HG02759 (cell line): Measurements from ENCODE around the gene AKAP13.
"Not testable (repeated sequence)": the region's sequence is repeated elsewhere in the genome, so short reads cannot be mapped to it uniquely, and the experiment has no call there.

ENCODE experiments used
- ATAC-seq: cut with Tn5 transposase; IDR thresholded peaks from one replicate; pipeline ENCODE4 v1.9.1; 2021; ENCODE audit warnings: mild to moderate bottlenecking, moderate library complexity; ENCODE audit not compliant: unreplicated experiment

Gene AKAP13

GRCh38 chr15:85777250-85778106, 397.1 kb downstream of the AKAP13 start:
- no peak for ATAC-seq

DNA sequence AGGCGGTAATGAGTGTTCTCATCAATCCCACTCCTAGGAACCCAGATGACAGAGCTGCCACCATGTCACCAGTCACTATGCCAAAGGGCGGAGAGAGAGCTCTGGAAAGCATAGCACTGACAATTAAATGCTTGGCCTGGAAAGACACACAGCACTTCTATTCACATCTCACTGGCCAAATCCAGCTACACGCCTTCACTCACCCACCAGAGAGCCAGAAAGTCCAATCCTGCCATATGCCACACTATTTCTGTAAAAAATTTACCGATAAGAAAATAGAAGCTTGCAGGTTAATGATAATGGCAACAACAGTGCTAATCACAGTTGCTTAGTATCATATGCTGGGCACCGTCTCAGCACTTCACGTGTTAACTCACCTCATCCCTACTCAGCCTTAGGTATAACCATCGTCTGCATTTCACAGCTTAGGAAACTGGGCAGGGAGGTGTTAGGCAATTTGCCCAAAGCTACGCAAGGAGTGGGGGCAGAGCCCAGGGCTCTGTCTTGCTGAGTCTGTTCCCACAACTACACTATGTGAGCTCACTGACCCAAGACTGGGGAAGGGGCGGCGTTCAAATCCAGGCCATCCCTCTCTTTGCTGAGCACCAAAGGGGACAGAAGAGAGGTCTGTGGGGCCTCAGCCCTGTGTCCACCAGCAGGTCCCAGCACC, 397.8 kb downstream of the AKAP13 start:
- ATAC-seq, result no peak

DNA sequence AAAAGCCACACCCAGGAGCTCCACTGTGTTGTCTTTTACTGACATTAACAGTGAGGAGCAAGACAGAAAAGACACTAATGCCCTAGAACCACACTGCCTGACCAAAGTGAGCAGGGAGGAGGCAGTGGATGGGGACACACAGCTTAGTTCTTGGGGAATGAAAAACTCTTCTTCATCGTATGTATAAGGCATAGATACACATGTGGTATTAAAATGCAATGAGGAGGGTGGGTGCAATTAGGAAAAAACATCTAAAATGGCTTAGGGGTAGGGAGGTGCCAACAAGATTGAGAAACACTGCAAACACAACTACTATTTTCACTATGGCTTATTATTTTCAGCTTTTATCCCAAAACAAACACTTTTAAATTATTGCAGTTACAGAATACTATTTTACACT, 398.8 kb downstream of the AKAP13 start:
- no peak for ATAC-seq

DNA sequence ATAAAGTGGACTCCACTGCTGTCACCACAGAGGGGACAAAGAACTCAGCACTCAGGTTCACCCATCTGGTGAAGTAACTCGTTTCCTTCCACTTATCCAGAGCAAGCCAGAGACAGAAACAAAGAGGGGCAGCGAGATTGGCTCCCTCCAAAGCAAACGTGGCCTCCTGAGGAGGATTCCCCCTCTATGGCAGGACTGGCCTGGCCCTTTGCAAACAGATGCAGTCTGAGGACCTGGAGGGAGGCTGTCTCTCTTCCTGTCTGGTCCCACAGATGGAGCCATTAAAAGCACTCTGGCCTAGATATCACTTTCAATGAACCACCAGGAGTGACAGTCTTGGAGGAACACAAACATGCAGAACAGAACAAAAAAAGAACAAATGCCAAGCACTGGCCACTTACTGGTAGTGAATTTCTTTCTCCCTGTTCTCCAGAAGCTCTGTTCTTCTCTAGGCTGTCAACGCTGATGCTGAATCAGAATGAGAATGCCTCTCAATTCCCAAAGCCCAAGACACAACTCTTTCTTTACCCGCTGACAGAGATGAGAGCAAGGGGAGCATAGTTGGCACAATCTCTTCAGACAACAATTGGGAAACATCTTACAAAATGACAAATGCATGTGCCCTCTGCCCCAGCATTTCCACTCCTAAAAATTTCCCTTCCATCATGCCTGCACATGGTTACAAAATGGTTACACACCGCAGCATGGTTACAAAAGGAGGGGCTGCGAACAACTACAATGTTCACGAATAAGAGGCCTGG, 400.0 kb downstream of the AKAP13 start:
- no peak for ATAC-seq

DNA sequence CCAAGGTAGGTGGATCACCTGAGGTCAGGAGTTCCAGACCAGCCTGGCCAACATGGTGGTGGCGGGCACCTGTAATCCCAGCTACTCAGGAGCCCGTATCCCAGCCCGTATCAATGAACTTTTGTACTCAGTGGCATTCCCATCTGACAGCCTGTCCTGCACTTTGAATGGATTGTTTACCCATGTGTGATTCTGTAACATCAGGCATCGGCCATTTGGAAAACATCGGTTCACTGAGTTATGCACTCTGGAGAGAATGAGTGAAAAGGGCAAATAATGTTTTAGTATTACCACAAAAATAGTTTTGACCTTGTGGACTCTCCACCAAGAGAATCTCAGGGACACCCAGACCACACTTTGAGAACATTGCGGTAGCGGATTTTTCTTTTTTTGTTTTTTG, 400.7 kb downstream of the AKAP13 start:
- no peak for ATAC-seq

DNA sequence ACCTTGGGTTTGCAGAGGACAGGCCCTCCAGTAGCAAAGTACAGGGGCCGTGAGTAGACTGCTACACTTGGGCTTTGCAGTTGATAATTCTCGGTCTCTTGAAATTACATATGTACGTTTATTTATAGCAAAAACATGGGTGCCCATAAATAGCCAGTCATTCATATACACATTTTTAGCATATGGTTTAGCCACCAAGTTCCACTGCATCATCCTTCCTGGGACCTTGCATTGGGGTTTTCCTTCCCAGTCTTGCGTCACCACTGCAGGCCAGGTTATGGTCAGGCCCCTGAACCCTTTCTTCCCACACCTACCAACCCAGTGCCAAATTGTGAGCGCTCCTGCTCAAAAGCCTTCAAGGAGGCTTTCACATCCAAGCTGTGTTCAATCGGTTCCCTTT, 401.7 kb downstream of the AKAP13 start:
- no peak for ATAC-seq

GRCh38 chr15:85785887-85786780, 405.7 kb downstream of the AKAP13 start:
- ATAC-seq, result peak; percentile 23

DNA sequence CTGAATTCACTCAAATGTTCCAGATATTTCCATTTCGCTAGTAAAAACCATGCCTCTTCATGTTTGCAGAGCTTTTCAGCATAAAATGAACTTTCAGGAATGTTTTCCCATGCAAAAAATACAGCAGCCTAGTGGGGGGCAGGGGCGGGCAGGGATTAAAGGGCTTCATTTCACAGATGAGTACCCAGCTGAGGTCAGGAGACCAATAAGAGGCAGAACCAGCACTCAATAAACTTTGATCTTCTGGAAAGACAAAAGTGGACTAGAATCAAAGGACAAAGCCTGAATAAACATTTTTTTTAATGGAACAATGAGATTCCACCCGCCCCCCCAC, 406.3 kb downstream of the AKAP13 start:
- no peak for ATAC-seq

- ATAC-seq, result no peak
Observed at GRCh38 chr15:85788771-85789495, 408.5 kb downstream of the AKAP13 start.

- no peak for ATAC-seq
Observed at GRCh38 chr15:85789496-85789875, 409.1 kb downstream of the AKAP13 start.

GRCh38 chr15:85792102-85792731, 411.8 kb downstream of the AKAP13 start:
- ATAC-seq, result no peak

DNA sequence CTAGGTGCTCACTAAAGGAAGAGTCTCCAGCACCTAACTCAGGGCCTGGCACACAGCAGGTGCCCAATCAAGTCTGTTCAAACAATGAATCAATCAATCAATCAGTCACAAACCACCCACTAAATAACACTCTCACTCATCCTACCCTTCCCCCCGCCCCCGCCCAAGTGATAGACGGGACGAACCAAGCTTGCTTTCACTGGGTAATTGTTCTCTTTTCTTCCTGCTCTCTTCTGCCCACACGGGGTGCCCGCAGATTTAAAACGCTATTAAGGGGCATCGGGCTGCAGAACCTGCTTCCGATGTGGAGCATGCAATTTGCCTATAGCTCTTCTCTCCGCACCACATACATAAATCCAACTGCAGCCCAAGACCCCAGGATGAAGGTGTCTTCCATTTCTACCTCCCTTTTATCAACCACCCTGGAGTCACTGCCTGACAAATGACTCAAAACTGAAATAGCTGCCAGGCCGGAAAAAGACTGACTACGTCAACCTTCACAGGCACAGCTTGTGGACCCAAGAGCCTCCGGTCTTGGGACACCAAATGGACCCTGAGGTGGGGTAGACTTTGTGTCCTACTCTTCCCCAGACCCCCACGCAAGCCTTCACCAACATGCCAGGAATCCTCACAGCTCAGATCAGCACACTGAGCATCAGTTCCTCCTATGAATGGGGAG, 412.6 kb downstream of the AKAP13 start:
- ATAC-seq, result no peak

GRCh38 chr15:85793641-85794597, 413.5 kb downstream of the AKAP13 start:
- ATAC-seq, result peak; percentile 40

DNA sequence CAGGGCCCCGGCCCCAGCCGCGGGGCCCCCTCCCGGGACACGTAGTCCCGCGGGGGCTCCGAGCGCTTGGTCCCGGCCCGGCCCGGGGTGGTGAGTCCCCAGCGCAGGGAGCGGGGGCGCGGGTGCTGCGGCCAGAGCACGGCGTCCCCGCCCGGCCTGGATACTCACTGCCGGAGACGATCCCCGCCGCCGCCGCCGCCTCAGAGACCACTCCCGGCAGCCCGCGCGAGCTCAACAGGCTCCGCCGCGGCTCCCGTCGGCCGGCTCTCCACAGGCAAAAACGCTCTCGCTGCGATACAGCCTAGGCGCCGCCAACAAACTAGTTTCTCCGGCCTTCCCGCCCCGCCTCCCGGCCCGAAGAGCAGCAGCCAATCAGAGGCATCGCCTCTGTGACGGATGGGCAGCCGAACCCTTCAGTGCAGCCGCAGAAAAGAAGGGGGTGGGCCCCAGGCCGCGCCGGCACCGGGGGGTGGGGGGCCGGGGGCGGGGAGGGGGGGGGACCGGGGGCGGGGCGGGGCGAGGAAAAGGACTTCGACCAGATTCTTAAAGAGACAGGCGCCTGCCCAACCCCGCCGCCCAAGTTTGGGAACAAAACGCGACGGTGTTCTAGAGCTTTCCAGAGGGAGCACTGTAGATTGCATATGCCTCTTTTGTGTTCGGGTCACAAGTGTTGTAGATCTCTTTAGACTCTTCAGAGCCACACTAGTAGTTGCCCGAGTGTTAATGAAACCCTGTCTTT, 414.4 kb downstream of the AKAP13 start, which contains the start of gene KLHL25:
KLHL25 (minus strand) TSS at position 328 of the 739 bp plus-strand sequence. CDS start 25,115 bp downstream, outside the sequence.
- ATAC-seq, result peak; percentile 98

GRCh38 chr15:85795337-85796305, 415.2 kb downstream of the AKAP13 start:
- no peak for ATAC-seq

DNA sequence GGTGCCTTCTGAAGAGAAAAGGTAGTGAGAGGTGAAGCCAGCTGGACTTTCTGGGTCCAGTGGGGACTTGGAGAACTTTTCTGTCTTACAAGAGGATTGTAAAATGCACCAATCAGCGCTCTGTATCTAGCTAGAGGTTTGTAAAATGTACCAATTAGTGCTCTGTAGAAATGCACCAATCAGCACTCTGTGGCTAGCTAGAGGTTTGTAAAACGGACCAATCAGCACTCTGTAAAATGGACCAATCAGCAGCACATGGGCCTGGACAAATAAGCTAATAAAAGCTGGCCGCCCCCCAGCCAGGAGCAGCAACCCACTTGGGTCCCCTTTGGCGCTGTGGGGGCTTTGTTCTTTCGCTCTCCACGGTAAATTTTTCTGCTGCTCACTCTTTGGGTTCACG, 416.0 kb downstream of the AKAP13 start:
- not testable (repeated sequence) for ATAC-seq
